GM18907 (cell line): ENCODE measurements around the gene ATP2B2.

Experiments used
- ATAC-seq: cut with Tn5 transposase; IDR thresholded peaks from one replicate; pipeline ENCODE4 v1.9.1; 2021; ENCODE audit warnings: mild to moderate bottlenecking, moderate library complexity; ENCODE audit not compliant: unreplicated experiment

ATP2B2 gene

DNA sequence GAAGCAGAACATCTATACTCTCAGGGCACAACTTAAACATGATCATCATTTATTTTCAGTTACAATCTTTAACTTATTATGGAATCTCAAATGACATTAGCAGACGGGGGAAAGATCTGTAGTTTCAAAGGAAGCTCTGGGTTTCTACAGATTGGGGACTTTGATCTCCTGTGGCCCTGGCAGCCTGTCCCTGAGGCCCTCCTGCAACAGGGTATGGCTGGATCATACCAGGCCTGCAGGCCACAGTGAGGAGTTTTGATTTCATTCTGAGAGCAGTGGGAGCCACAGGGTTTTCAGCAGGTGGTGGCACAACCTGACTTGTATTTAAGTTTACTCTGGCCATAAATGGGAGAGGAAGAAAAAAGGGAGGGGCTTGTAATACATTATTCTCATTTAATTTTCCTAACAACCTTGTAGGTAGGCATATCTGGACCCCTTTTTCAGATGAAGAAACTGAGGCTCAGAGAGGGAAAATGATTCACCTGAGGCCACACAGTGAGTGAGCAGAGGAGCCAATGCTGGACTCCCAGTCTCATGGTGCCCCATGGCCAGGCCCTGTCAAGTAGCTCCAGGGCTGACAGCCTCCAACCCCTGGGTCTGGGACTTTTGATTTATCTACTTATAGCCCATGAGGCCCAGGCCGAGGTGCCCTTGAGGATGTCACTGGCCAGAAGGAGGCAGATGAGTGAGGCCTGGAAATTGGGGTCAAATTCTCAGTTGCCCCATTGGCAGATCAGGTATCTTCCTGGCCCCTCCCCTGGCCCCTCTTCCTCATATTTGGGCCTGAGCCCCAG lies 71.0 kb downstream of the ATP2B2 start:
- no peak for ATAC-seq

GRCh38 chr3:10432931-10433330 lies 72.5 kb downstream of the ATP2B2 start:
- no peak for ATAC-seq

DNA sequence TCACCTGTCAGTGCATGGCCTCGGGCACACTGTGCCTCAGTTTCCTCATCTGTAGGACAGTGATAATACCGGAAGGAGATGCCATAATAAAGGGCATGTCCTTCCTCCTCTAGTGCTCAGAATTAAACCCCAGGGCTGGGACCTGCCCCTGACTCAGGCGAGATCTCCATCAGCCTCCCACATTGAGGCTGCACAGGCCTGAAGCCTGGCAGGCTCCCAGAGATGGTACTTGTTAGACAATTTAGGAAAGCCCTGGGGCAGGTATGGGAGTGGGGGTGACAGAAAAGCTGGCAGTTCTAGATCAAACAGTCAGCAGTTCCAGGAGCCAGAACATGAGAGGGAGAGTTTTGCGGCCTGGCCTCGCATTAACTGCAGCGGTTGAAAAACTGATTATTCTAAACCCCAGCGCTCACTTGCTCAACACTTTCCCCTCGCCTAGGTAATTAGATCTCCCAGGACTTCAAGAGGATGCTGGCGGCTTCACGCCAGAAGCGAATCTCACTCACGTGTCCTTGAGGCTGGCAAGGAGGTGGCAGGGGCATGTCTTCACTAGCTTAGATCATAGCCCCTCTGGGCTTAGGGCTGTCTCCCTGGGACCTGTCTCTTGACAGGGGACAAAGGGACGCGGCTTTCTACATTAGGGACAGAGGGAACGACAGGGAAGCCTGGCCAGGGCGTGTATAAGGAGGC lies 73.1 kb downstream of the ATP2B2 start:
- no peak for ATAC-seq

DNA sequence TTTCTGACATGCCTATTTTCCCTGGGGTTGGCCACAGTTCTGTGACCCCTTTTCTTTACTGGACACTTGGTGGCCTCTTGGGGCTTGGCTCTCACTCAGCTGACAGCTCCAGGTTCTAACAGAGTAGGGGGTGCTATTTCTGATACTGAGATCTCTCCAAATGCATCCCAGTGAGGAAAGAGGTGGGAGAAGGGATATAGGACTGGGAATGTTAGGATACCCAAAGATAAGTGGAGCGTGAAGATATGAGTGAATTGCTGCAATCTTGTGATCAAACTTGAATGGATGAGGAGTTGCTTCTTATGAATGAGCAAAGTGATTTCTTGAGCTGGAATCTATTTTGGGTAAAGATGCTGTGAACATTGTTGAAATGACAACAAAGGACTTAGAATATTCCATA lies 74.6 kb downstream of the ATP2B2 start:
- ATAC-seq: no peak

DNA sequence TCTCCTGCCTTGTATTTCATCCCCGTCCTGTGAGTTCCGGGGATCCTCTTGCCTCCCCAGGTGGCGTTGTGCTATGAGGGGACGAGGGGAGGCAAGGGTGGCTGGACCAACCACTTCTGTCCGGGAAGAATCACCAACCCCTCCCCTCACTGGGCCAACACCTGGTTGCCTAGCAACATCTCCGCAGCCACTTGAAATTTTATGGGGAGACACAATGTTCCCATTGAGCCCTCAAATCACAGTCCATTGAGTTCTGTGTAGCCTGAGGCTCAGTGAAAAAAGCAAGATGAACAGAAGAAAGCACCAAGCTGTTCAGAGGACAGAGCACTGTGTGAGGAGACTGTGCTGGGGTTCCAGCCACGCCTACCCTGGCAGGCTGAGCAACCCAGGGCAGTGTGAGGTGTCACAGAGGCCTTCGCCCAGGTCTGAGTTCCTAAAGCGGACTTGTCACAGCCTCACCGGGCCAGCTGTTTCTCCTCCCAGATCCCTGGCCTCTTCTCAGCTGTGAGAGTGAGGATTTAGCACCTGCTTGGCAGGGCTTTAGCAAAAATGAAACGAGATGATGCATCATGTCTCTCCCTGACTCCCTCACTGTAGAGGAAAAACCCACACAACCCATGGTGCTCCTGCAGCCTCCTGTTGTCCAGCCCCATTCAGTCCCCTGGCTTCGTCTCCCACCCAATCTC lies 76.8 kb downstream of the ATP2B2 start:
- ATAC-seq: no peak

- ATAC-seq: no peak
These were observed 78.8 kb downstream of the ATP2B2 start for GRCh38 chr3:10426346-10427220.

DNA sequence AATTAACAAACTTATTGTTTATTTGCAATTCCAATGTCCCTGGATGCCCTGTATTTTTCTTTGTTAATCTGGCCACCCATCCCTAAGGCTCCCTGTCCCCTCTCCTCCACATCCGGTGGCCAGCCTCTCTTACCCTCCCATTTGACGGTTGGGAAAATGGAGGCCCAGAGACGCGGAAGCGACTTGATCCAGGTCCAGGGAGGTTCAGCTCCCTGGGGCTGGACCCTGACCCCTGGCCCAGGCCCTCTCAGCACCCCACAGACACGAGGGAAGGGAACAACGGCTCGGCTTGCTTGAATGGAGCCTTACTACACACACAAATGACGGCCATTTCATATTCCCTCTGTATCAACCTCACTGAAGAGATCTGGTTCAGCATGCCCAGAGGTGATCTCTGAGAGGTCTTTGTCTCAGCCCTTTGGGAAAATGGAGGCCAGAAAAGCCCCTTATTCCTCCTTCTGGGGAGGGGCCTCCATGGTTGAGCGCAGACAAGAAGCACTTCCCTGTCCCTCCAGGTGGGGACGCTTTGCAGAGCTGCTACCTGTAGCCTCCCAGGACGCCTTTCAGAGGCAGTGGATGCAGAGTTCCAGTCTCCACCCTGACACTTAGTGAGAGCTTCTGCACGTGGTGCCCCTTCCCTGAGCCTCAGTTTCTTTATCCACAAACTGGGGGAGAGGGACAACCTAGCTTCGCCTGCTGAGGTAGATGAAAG lies 82.1 kb downstream of the ATP2B2 start:
- ATAC-seq: no peak

GRCh38 chr3:10421996-10422395 lies 83.4 kb downstream of the ATP2B2 start:
- no peak for ATAC-seq

- no peak for ATAC-seq
These were observed 84.5 kb downstream of the ATP2B2 start for GRCh38 chr3:10420745-10421475.

DNA sequence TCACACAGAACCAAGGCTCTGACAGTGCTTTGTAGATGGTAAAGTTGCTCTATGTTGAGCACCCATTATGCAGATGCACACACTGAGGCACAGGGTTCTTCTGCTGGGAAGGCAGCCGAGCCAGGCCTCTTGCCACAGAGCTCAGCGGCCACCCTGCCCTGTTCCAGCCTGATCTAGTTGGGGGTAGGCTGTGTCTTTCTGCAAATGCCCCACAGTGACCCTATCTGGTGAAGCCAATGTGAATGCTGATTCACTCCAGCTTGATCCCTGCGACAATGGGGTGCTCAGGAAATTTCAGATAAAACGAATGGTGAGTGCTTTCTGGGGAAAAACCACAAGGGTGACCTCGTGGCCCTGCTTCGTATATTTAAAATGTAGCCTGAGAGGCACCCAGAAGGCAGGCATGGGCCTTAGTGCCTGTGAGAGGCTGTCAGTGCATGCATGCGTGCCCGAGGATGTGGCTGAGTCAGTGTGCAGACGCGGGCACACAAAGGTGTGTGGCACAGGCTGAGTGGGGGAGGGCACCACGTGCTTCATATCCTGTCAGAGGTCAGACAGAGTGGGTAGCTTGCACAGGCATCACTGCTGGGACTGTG lies 85.7 kb downstream of the ATP2B2 start:
- no peak for ATAC-seq

DNA sequence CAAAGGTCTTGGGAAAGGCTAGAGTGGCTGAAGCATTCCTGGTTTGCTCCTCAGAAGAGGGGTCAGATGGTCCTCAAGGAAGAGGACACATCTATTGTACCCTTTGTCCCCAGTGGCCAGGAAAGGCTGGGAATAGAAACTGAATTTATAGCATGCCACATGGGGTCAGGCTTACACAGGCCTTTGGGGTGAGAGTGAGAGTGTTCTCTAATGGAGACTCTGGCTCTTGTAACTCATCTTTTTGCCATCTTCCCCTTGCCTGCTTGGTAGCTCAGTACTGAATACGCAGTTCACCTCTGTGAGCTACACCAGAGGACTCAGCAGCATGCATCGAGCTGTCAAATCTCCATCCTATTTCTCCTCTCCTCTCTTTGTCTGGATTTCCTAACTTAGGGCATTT lies 87.5 kb downstream of the ATP2B2 start:
- no peak for ATAC-seq

DNA sequence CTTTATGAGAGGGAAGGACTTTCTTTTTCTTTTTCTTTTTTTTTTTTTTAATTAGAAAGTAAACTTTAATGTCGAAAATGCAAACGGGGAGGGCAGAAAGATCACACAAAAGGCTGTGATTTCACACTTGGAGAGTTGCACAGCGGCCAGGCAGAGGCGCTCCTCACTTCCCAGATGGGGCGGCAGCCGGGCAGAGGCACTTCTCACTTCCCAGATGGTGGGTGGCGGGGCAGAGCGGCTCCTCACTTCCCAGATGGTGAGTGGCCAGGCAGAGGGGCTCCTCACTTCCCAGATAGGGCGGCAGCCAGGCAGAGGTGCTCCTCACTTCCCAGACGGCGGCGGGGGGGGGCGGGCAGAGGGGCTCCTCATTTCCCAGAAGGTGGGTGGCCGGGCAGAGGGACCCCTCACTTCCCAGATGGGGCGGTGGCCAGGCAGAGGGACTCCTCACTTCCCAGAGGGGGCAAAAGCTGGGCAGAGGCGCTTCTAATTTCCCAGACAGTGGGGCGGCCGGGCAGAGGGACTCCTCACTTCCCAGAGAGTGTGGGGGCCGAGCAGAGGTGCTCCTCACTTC lies 88.6 kb downstream of the ATP2B2 start:
- ATAC-seq: no peak

DNA sequence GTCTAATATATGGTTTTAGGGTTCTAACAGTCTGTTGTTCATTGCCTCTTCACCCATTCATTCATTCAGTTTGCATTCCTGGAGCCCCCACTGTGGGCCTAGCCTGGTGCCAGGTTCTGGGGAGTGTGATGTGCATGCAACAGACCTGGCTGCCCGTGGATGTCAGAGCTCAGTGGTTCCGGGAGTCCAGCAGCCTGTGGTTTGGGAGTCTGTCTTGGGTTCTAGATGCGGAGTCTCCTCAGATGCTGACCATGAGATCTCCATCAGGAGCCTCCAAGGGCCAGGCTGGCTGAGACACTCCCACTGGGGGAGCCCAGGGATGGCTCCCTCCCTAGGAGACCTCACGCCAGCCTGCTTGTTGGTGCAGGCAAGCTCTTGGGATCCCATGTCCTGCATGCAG lies 92.3 kb downstream of the ATP2B2 start:
- no peak for ATAC-seq

- ATAC-seq: no peak
These were observed 93.6 kb downstream of the ATP2B2 start for GRCh38 chr3:10411598-10412332.

DNA sequence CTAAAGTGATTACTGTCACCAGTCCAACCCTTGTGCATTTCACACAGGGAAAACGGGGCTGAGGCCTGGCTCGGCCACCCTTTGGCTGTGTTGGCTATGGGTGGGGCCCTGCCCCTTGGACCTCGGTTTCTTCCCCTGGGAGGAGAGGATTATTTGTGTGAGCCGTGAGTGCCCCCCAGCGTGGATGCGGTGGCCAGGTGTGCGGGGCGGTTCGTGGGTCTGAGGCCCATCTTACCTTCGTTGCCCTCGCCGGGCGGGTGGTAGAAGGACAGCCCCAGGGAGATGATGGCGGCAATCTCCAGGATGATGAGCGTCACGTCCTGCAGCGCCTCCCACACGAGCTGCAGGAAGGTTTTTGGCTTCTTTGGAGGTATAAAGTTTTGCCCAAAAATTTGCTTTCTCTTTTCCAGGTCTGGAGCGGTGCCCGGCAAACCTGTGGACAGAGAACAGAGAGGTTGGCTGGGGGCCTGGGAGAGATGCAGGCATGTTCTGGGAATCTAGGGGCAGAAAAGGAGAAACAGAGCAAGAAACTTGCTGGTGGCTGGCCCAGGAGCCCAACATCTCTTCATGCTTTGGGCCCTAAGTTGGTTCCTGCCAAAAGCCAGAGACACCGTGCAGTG lies 94.9 kb downstream of the ATP2B2 start:
- no peak for ATAC-seq

- no peak for ATAC-seq
These were observed 96.7 kb downstream of the ATP2B2 start for GRCh38 chr3:10408680-10409079.

DNA sequence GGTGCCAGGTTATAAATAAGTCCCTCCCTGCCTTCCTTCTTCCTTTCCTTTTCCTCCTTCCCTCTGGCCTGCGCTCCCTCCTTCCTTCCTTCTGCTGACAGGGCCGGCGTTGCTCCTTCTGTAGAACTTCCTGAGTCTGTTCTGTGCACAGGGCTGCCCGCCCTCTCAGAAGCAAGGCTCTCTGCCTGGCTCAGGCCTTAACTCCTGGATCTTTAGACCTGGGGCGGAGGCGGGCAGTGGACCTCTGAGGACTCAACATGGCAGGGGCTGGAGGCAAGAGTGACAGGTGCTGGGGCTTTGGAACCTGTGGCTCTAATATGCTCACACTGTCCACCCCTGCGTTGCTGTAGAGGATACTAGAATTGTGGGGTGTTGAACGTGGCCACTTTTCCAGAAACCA lies 98.0 kb downstream of the ATP2B2 start:
- no peak for ATAC-seq

DNA sequence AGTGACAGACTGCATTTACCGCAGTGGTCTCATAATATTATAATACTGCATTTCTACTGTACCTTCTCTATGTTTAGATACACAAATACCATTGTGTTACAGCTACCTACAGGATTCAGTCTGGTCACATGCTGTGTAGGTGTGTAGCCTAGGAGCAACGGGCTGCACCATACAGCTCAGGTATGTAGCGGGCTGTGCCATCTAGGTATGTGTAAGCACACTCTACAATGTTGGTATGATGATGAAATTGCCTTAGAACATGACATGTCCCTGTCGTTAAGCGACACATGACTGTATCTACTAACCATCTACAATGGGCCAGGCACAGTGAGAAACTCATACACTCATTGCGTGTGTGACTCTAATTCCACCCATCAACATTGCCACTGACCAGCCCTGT lies 99.0 kb downstream of the ATP2B2 start:
- ATAC-seq: no peak
